Measurements from ENCODE around the gene AASDHPPT. TPM values are rescaled to one million over a fixed set of nuclear protein-coding genes. Genes with fewer than 3 reads are reported as not detected.

AASDHPPT gene
- total RNA-seq, 1 donor from 2014 or later = 45.7 TPM

DNA sequence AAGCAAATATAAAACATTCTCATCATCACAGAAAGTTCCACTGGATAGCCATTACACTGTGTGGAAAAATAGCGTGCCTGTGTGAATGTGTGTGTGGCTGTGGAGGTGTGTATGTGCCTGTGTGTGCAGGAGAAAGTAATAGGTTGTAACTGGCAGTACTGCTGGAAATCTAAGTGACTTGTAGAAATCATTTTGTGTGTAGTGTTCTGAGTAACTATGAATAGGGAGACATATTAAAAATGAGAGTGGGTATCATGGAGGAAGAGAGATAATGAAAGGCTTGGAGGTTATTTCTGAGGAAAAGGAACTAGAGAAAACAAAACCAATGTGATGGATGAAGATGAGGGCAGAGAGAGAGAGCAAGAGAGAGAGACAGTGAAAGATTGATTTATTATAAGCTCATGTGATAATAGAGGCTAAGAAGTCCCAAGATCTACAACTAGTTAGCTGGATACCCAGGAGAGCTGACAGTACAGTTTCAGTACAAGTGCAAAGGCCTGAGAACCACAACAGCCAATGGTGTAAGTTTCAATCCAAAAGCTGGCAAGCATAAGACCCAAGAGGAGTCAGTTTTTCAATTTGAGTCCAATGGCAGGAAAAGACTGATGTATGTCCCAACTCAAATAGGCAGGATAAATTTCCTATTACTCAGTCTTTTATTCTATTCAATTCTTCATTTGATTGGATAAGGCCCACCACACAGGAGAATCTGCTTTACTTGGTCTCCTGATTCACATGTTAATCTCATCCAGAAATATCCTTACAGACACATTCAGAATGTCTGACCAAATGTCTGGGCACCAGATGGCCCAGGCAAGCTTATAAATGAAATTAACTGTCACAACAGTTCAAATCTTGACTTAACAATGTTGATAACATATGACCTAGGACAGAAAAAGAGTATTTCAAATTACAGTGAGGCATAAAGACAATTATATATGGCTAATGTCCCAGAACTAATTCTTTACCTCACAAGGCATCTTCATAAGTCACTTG is 15.2 kb upstream of the AASDHPPT start:
- no peak overlapping the region for H3K4me3 Mint-ChIP-seq
- peak overlapping the region; percentile 8 for H3K27ac Mint-ChIP-seq
- intact Hi-C loops (cut with micrococcal nuclease) = loop anchor here (2.0 kb wide), 2 partner anchors 15 to 39 kb away; partner anchors contain the start of genes AASDHPPT, KBTBD3 and MSANTD4
- peaks cover 8% of the 10 kb centered on the region for H3K4me1 Mint-ChIP-seq
- H3K9me3 Mint-ChIP-seq = no peaks in the 10 kb centered on the region
- no peak for DNase-seq
- no peaks in the 10 kb centered on the region for H3K27me3 Mint-ChIP-seq
- peaks cover 10% of the 10 kb centered on the region for H3K36me3 Mint-ChIP-seq (ENCODE audit: low read depth)

GRCh38 chr11:106063009-106063408 is 14.5 kb upstream of the AASDHPPT start:
- no peak for DNase-seq
- intact Hi-C loops (cut with micrococcal nuclease) = loop anchor here (1.0 to 2.0 kb wide), 3 partner anchors 14 to 40 kb away; partner anchors contain the start of genes AASDHPPT, KBTBD3 and MSANTD4
- Mint-ChIP-seq H3K27me3 (no peaks in the 10 kb centered on the region), H3K4me1 (peaks cover 8% of the 10 kb centered on the region), H3K36me3 (ENCODE audit: low read depth) (peaks cover 7% of the 10 kb centered on the region), H3K4me3 (no peak overlapping the region), H3K9me3 (no peaks in the 10 kb centered on the region), H3K27ac (no peak overlapping the region)

DNA sequence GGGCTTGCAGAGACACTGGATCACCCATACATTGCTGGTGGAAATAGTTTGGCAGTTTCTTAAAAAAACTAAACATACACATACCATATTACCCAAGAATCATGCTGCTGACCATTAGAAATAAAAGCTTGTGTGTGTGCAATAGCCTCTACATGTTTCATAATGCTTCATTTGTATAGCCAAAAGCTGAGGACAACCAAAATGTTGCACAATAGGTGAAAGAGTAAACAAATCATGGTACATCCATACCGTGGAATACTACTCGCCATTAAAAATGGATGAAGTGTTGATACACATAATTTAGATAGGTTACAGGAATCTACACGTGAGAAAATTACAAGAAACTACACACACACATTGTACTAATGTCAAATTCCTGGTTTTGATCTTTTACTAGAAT is 6.9 kb upstream of the AASDHPPT start:
- no peak for DNase-seq
- Mint-ChIP-seq H3K9me3 (no peaks in the 10 kb centered on the region), H3K27ac (no peak overlapping the region), H3K36me3 (ENCODE audit: low read depth) (peaks cover 2% of the 10 kb centered on the region), H3K4me1 (peaks cover 8% of the 10 kb centered on the region), H3K27me3 (no peaks in the 10 kb centered on the region), H3K4me3 (no peak overlapping the region)
- intact Hi-C loops (cut with micrococcal nuclease) = loop anchor here (10.0 kb wide), 2 partner anchors 1384 to 1494 kb away; partner anchors contain the start of genes ALKBH8 and CWF19L2

DNA sequence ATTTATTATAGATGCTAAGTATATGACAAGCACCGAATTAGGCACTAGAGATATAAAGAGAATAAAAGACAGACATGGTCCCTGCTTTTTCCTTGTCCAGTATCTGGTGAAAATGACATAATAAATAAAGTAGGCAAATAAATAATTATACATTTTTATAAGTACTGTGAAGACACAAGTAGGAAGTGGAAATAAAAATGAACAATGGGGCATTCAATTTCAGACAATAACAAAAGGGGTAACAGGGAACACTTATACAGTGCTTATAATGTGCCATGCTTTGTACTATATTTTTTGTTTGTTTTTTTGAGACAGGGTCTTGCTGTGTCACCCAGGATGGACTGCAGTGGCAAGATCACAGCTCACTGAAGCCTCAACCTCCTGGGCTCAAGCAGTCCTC is 4.7 kb upstream of the AASDHPPT start:
- no peaks in the 10 kb centered on the region for H3K36me3 Mint-ChIP-seq (ENCODE audit: low read depth)
- intact Hi-C loops (cut with micrococcal nuclease) = loop anchor here (10.0 kb wide), 2 partner anchors 1382 to 1492 kb away; partner anchors contain the start of genes ALKBH8 and CWF19L2
- no peaks in the 10 kb centered on the region for H3K27me3 Mint-ChIP-seq
- no peak for DNase-seq
- no peak overlapping the region for H3K4me3 Mint-ChIP-seq
- H3K4me1 Mint-ChIP-seq = peaks cover 16% of the 10 kb centered on the region
- no peak overlapping the region for H3K27ac Mint-ChIP-seq
- H3K9me3 Mint-ChIP-seq = no peaks in the 10 kb centered on the region

GRCh38 chr11:106076171-106076918 is 1.1 kb upstream of the AASDHPPT start:
- H3K27ac Mint-ChIP-seq = peak overlapping the region; percentile 98
- intact Hi-C loops (cut with micrococcal nuclease) = loop anchor here (2.0 to 10.0 kb wide), 3 partner anchors 14 to 1488 kb away; partner anchors contain the start of genes ALKBH8 and CWF19L2
- no peaks in the 10 kb centered on the region for H3K27me3 Mint-ChIP-seq
- H3K4me1 Mint-ChIP-seq = peaks cover 36% of the 10 kb centered on the region
- peak overlapping the region; percentile 97 for H3K4me3 Mint-ChIP-seq
- no peaks in the 10 kb centered on the region for H3K9me3 Mint-ChIP-seq
- no peak for DNase-seq
- peaks cover 16% of the 10 kb centered on the region for H3K36me3 Mint-ChIP-seq (ENCODE audit: low read depth)

GRCh38 chr11:106076919-106077608 is 398 bp upstream of the AASDHPPT start, which contains the start of gene KBTBD3:
Gene KBTBD3 (minus strand): TSS chr11:106077347. CDS start chr11:106059097, 18,250 bp downstream.
- intact Hi-C loops (cut with micrococcal nuclease) = loop anchor here (1.0 to 10.0 kb wide), 5 partner anchors 14 to 1488 kb away; partner anchors contain the start of genes ALKBH8, CWF19L2 and MSANTD4
- Mint-ChIP-seq H3K9me3 (no peaks in the 10 kb centered on the region), H3K36me3 (ENCODE audit: low read depth) (peaks cover 20% of the 10 kb centered on the region), H3K4me3 (peak within 1 kb of the TSS; percentile 97), H3K27ac (peak within 1 kb of the TSS; percentile 98), H3K4me1 (peaks cover 41% of the 10 kb centered on the region), H3K27me3 (no peaks in the 10 kb centered on the region)
- peak; percentile 100 for DNase-seq

- Mint-ChIP-seq H3K9me3 (no peaks in the 10 kb centered on the region), H3K4me3 (no peak overlapping the region), H3K27me3 (no peaks in the 10 kb centered on the region), H3K27ac (no peak overlapping the region), H3K4me1 (peaks cover 31% of the 10 kb centered on the region), H3K36me3 (ENCODE audit: low read depth) (peaks cover 37% of the 10 kb centered on the region)
- DNase-seq = no peak
- intact Hi-C loops (cut with micrococcal nuclease) = no loop called here
These were observed 4.6 kb downstream of the AASDHPPT start for GRCh38 chr11:106082096-106082495.

- Mint-ChIP-seq H3K27me3 (no peaks in the 10 kb centered on the region), H3K9me3 (no peaks in the 10 kb centered on the region), H3K4me1 (peaks cover 30% of the 10 kb centered on the region), H3K4me3 (no peak overlapping the region), H3K27ac (no peak overlapping the region), H3K36me3 (ENCODE audit: low read depth) (peaks cover 35% of the 10 kb centered on the region)
- no peak for DNase-seq
- intact Hi-C loops (cut with micrococcal nuclease) = no loop called here
These were observed 8.7 kb downstream of the AASDHPPT start for GRCh38 chr11:106086135-106086534.

DNA sequence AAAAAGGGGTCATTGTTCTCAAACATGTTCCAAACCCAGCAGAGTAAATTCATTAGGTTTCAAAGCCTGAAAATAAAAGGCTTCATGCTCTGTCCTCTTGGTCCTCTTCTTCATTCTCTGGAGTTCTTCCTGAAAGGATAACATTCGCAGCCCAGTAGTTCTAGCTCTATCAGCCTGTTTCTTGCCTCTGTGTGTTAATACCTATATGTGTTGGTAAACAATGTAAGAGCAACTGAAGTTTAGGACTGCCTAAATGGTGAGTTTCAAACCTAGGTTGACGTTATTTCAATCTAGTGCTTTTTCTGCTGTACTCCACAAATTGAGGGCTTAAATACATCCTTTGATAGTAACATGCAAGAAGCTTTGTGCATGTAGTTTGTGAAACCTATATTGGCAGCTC is 9.4 kb downstream of the AASDHPPT start:
- no peak overlapping the region for H3K4me3 Mint-ChIP-seq
- no peak overlapping the region for H3K27ac Mint-ChIP-seq
- H3K36me3 Mint-ChIP-seq (ENCODE audit: low read depth) = peaks cover 35% of the 10 kb centered on the region
- no peaks in the 10 kb centered on the region for H3K9me3 Mint-ChIP-seq
- peaks cover 33% of the 10 kb centered on the region for H3K4me1 Mint-ChIP-seq
- DNase-seq = no peak
- intact Hi-C loops (cut with micrococcal nuclease) = loop anchor here (1.0 kb wide), 1 partner anchor 8 kb away; no protein-coding TSS in a partner anchor
- no peaks in the 10 kb centered on the region for H3K27me3 Mint-ChIP-seq

- DNase-seq = peak; percentile 76
- H3K27me3 Mint-ChIP-seq = no peaks in the 10 kb centered on the region
- H3K27ac Mint-ChIP-seq = no peak overlapping the region
- H3K9me3 Mint-ChIP-seq = no peaks in the 10 kb centered on the region
- intact Hi-C loops (cut with micrococcal nuclease) = loop anchor here (1.0 kb wide), 1 partner anchor 9 kb away; no protein-coding TSS in a partner anchor
- peaks cover 37% of the 10 kb centered on the region for H3K4me1 Mint-ChIP-seq
- no peak overlapping the region for H3K4me3 Mint-ChIP-seq
- H3K36me3 Mint-ChIP-seq (ENCODE audit: low read depth) = peaks cover 40% of the 10 kb centered on the region
These were observed 10.5 kb downstream of the AASDHPPT start for GRCh38 chr11:106087815-106088435.

DNA sequence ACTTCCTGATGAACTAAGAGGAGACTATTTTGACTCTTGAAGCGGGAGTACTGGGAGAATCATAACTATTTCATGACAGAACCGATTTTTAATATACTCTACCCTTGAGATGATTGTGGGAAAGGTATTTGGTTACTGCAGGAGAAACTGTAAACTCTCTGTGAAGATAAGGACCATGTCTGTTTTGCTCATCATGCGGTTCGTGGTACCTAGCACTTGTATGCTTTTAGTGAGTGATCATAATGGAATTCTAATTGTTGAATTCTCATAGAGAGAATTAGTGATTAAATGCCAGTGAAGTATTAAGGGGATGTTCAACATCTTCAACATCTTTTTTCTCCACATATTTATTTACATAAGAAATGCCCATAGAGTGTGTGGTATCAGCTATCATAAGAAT is 11.4 kb downstream of the AASDHPPT start:
- Mint-ChIP-seq H3K27ac (no peak overlapping the region), H3K36me3 (ENCODE audit: low read depth) (peaks cover 41% of the 10 kb centered on the region), H3K4me1 (peaks cover 37% of the 10 kb centered on the region), H3K9me3 (no peaks in the 10 kb centered on the region), H3K4me3 (no peak overlapping the region), H3K27me3 (no peaks in the 10 kb centered on the region)
- DNase-seq = no peak
- intact Hi-C loops (cut with micrococcal nuclease) = no loop called here

- H3K4me3 Mint-ChIP-seq = peak overlapping the region; percentile 14
- intact Hi-C loops (cut with micrococcal nuclease) = loop anchor here (1.0 to 10.0 kb wide), 2 partner anchors 14 to 1483 kb away; partner anchors contain the start of genes AASDHPPT and KBTBD3
- no peaks in the 10 kb centered on the region for H3K9me3 Mint-ChIP-seq
- peak overlapping the region; percentile 18 for H3K27ac Mint-ChIP-seq
- no peaks in the 10 kb centered on the region for H3K27me3 Mint-ChIP-seq
- DNase-seq = peak; percentile 64
- H3K36me3 Mint-ChIP-seq (ENCODE audit: low read depth) = peaks cover 47% of the 10 kb centered on the region
- H3K4me1 Mint-ChIP-seq = peaks cover 32% of the 10 kb centered on the region
These were observed 14.1 kb downstream of the AASDHPPT start for GRCh38 chr11:106091480-106092123.
